ENCODE data around the gene FKBP4. TPM values are rescaled to one million over a fixed set of nuclear protein-coding genes. Genes with fewer than 3 reads are reported as not detected.

Gene FKBP4
- polyA plus RNA-seq, 1 donor (not counting 4 experiments of a cell fraction or from before 2014, with no cell fraction given), result 80.8 TPM

GRCh38 chr12:2813214-2814185, 18.7 kb downstream of the FKBP4 start:
- H3K27me3 ChIP-seq (ENCODE audit: control insufficient read depth, extremely low read depth, insufficient read depth, low read length), result no peaks in the 10 kb centered on the region
- TF ChIP-seq EZH2 (IDR thresholded peaks at IDR 0.05; ENCODE audit: low read length), result no peak
- TF ChIP-seq, protein P1, sequence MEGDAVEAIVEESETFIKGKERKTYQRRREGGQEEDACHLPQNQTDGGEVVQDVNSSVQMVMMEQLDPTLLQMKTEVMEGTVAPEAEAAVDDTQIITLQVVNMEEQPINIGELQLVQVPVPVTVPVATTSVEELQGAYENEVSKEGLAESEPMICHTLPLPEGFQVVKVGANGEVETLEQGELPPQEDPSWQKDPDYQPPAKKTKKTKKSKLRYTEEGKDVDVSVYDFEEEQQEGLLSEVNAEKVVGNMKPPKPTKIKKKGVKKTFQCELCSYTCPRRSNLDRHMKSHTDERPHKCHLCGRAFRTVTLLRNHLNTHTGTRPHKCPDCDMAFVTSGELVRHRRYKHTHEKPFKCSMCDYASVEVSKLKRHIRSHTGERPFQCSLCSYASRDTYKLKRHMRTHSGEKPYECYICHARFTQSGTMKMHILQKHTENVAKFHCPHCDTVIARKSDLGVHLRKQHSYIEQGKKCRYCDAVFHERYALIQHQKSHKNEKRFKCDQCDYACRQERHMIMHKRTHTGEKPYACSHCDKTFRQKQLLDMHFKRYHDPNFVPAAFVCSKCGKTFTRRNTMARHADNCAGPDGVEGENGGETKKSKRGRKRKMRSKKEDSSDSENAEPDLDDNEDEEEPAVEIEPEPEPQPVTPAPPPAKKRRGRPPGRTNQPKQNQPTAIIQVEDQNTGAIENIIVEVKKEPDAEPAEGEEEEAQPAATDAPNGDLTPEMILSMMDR (optimal IDR thresholded peaks at IDR 0.05 in 1 of 3, IDR thresholded peaks at IDR 0.05 in 1 of 3, conservative IDR thresholded peaks at IDR 0.05 in 1 of 3; ENCODE audit: extremely low read depth in 1 of 3, insufficient read depth in 2 of 3, low read length in 3 of 3), result peak; percentile 62 to 70 (median 66)
- H3K27ac ChIP-seq (ENCODE audit: control insufficient read depth, insufficient read depth, low read length), result peak overlapping the region; percentile 89
- no peaks in the 10 kb centered on the region for H3K9me1 ChIP-seq (ENCODE audit: control insufficient read depth, extremely low read depth, insufficient read depth, low read length)
- H3K36me3 ChIP-seq (ENCODE audit: control insufficient read depth in 2 of 2, extremely low read depth in 1 of 2, insufficient read depth in 2 of 2, low read length in 2 of 2), result peaks cover 7 to 13% of the 10 kb centered on the region in 2 experiments
- peak overlapping the region; percentile 89 for H3K9ac ChIP-seq (ENCODE audit: control insufficient read depth, extremely low read depth, insufficient read depth, low read length)
- FAIRE-seq (no peak), DNase-seq (ENCODE audit: low read depth, low spot score) (no peak)
- H3K4me1 ChIP-seq (ENCODE audit: control insufficient read depth, extremely low read depth, insufficient read depth, low read length), result peaks cover 5% of the 10 kb centered on the region
- H4K20me1 ChIP-seq (ENCODE audit: control insufficient read depth, extremely low read depth, insufficient read depth, low read length), result no peaks in the 10 kb centered on the region
- no peaks in the 10 kb centered on the region for H3K9me3 ChIP-seq (ENCODE audit: control insufficient read depth, low read depth, low read length)
- peak overlapping the region; percentile 97 for H2AFZ ChIP-seq (ENCODE audit: control insufficient read depth, low read length)
- dilution Hi-C loops (cut with MboI; ENCODE audit: extremely low pct_ligation_motif_present, low sequenced_read_pairs), result no loop called here
- H3K79me2 ChIP-seq (ENCODE audit: control insufficient read depth, insufficient read depth, low read length), result peaks cover 20% of the 10 kb centered on the region
- peak overlapping the region; percentile 80 to 85 (median 80) for H3K4me3 ChIP-seq (ENCODE audit: control insufficient read depth in 2 of 3, extremely low read depth in 1 of 3, insufficient read depth in 2 of 3, low read depth in 1 of 3, low read length in 3 of 3)
- H3K4me2 ChIP-seq (ENCODE audit: control insufficient read depth, extremely low read depth, insufficient read depth, low read depth, low read length), result peak overlapping the region; percentile 96

DNA sequence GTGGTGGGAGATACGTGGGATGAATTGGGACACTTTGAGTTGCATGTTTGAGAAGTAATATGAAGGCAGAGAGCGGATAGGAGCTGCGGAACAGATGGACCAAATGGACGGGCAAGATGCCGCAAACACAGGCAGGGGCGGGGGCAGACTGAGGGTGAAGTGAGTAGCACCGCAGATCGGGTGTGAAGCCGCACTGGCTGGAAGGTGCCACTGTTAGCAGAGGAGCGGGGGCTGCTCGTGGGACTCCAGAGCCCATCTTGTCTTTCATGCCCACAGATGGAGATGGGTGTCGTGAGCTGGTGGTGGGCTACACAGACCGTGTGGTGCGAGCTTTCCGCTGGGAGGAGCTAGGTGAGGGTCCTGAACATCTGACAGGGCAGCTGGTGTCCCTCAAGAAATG, 25.0 kb downstream of the FKBP4 start:
- Histone ChIP-seq H3K27ac (ENCODE audit: control insufficient read depth, insufficient read depth, low read length) (no peak overlapping the region), H3K27me3 (ENCODE audit: control insufficient read depth, extremely low read depth, insufficient read depth, low read length) (no peaks in the 10 kb centered on the region), H3K9me3 (ENCODE audit: control insufficient read depth, low read depth, low read length) (no peaks in the 10 kb centered on the region), H3K4me2 (ENCODE audit: control insufficient read depth, extremely low read depth, insufficient read depth, low read depth, low read length) (no peak overlapping the region), H3K9ac (ENCODE audit: control insufficient read depth, extremely low read depth, insufficient read depth, low read length) (no peak overlapping the region), H3K36me3 (ENCODE audit: control insufficient read depth in 2 of 2, extremely low read depth in 1 of 2, insufficient read depth in 2 of 2, low read length in 2 of 2) (peaks cover 34 to 36% of the 10 kb centered on the region in 2 experiments), H3K9me1 (ENCODE audit: control insufficient read depth, extremely low read depth, insufficient read depth, low read length) (no peaks in the 10 kb centered on the region), H3K4me1 (ENCODE audit: control insufficient read depth, extremely low read depth, insufficient read depth, low read length) (no peaks in the 10 kb centered on the region), H3K4me3 (ENCODE audit: control insufficient read depth in 2 of 3, extremely low read depth in 1 of 3, insufficient read depth in 2 of 3, low read depth in 1 of 3, low read length in 3 of 3) (no peak overlapping the region), H3K79me2 (ENCODE audit: control insufficient read depth, insufficient read depth, low read length) (peaks cover 5% of the 10 kb centered on the region), H4K20me1 (ENCODE audit: control insufficient read depth, extremely low read depth, insufficient read depth, low read length) (no peaks in the 10 kb centered on the region), H2AFZ (ENCODE audit: control insufficient read depth, low read length) (no peak overlapping the region)
- no peak for TF ChIP-seq EZH2 (IDR thresholded peaks at IDR 0.05; ENCODE audit: low read length)
- TF ChIP-seq, protein P1 (optimal IDR thresholded peaks at IDR 0.05 in 1 of 3, IDR thresholded peaks at IDR 0.05 in 1 of 3, conservative IDR thresholded peaks at IDR 0.05 in 1 of 3; ENCODE audit: extremely low read depth in 1 of 3, insufficient read depth in 2 of 3, low read length in 3 of 3), result no peak
- DNase-seq (ENCODE audit: low read depth, low spot score) (no peak), FAIRE-seq (no peak)
- dilution Hi-C loops (cut with MboI; ENCODE audit: extremely low pct_ligation_motif_present, low sequenced_read_pairs), result no loop called here

Measured in keratinocyte (primary cell).